Progenitor cell of endocrine pancreas (in vitro differentiated cells): Measurements from ENCODE around the gene GID8. TPM values are rescaled to one million over a fixed set of nuclear protein-coding genes. Genes with fewer than 3 reads are reported as not detected.

Experiments
- DNase-seq: peaks from one replicate; pipeline ENCODE4 v3.0.0; 2021; ENCODE audit warnings: low spot score; ENCODE audit not compliant: unreplicated experiment
- H3K27ac Mint-ChIP-seq: 2 replicates; pipeline ENCODE4 v1.8.0; 2021; ENCODE audit warnings: mild to moderate bottlenecking, moderate library complexity, mixed read lengths
- H3K27me3 Mint-ChIP-seq: 2 replicates; pipeline ENCODE4 v1.8.0; 2021; ENCODE audit warnings: mixed read lengths
- H3K36me3 Mint-ChIP-seq: 2 replicates; pipeline ENCODE4 v1.8.0; 2022; ENCODE audit warnings: mixed read lengths; ENCODE audit not compliant: insufficient read depth
- H3K4me1 Mint-ChIP-seq: 2 replicates; pipeline ENCODE4 v1.8.0; 2021; ENCODE audit warnings: low read depth, mixed read lengths
- H3K4me3 Mint-ChIP-seq: 2 replicates; pipeline ENCODE4 v1.8.0; 2021; ENCODE audit warnings: low read depth, mild to moderate bottlenecking, moderate library complexity, mixed read lengths
- H3K9me3 Mint-ChIP-seq: 2 replicates; pipeline ENCODE4 v1.8.0; 2021; ENCODE audit warnings: low read depth, mixed read lengths
- total RNA-seq: library from RNA; stranded (reverse); gene quantifications from 2 replicates; pipeline ENCODE4 v1.2.1, GENCODE V29; 2021
- TF ChIP-seq, protein P1 (sequence below): fragments of 200-600 bp; sonication (generic); IDR thresholded peaks from one replicate; pipeline ENCODE4 v1.5.0; 2021; ENCODE audit warnings: antibody characterized with exemption, mild to moderate bottlenecking; ENCODE audit not compliant: unreplicated experiment

Gene GID8
- total RNA-seq, 1 donor from 2014 or later = 66.7 TPM

DNA sequence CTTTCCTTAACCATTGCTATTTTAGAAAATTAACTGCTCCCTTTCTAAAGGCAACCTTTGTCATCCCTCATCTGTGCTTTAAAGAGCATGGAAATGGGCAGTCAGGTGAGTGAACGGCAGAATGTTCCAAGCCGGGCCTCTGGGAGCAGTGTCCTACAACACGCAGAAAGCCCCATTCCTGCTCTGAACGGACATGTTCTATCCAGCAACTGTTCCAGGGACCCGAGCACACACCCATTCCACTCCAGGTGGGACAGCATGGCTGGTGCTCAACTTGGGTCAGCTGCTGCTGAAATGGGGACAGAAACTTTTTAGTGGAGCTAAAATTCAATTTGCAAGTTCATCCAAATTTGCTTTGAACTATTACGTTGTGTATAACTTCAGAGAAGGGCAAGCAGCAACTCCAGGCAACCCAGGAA lies 38.3 kb upstream of the GID8 start:
- peaks cover 19% of the 10 kb centered on the region for H3K4me1 Mint-ChIP-seq
- H3K9me3 Mint-ChIP-seq = no peaks in the 10 kb centered on the region
- peak overlapping the region; percentile 69 for H3K27ac Mint-ChIP-seq
- no peak for DNase-seq
- H3K36me3 Mint-ChIP-seq = peaks cover 9% of the 10 kb centered on the region
- no peaks in the 10 kb centered on the region for H3K27me3 Mint-ChIP-seq
- H3K4me3 Mint-ChIP-seq = no peak overlapping the region
- TF ChIP-seq, protein P1, sequence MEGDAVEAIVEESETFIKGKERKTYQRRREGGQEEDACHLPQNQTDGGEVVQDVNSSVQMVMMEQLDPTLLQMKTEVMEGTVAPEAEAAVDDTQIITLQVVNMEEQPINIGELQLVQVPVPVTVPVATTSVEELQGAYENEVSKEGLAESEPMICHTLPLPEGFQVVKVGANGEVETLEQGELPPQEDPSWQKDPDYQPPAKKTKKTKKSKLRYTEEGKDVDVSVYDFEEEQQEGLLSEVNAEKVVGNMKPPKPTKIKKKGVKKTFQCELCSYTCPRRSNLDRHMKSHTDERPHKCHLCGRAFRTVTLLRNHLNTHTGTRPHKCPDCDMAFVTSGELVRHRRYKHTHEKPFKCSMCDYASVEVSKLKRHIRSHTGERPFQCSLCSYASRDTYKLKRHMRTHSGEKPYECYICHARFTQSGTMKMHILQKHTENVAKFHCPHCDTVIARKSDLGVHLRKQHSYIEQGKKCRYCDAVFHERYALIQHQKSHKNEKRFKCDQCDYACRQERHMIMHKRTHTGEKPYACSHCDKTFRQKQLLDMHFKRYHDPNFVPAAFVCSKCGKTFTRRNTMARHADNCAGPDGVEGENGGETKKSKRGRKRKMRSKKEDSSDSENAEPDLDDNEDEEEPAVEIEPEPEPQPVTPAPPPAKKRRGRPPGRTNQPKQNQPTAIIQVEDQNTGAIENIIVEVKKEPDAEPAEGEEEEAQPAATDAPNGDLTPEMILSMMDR = peak; percentile 13

DNA sequence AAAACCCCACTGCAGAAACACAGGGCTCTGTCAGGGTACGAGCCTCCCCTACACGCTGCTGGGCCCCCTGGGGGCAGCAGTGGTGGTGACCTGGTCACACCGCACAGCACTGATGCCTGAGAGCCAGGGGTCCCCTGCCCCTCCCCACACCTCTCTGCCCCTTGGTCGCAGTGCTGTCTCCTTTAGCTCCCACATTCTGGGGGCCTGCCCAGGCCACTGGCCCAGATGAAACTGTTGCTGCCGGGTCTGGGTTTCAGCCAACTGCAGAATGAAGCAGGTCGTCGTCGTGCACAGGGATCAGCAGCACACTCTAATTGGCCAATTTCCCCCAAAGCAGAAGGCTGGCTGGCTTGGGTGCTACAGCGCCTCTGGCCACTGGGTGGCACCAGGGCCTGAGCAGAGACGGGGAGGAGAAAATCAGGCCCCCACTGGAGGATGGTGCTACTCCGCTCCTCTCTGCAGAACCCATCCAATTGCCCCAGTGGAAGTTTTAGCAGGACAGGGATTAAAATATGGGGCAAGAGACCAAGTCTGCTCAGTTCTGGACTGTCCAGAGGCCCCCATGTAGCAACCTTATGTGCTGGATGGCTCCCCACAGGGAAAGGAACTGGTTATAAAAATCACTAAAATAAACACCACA lies 37.8 kb upstream of the GID8 start:
- DNase-seq = peak; percentile 55
- H3K36me3 Mint-ChIP-seq = peaks cover 15% of the 10 kb centered on the region
- H3K4me3 Mint-ChIP-seq = no peak overlapping the region
- no peaks in the 10 kb centered on the region for H3K9me3 Mint-ChIP-seq
- peak overlapping the region; percentile 98 for H3K27ac Mint-ChIP-seq
- TF ChIP-seq, protein P1 = peak; percentile 77
- peaks cover 19% of the 10 kb centered on the region for H3K4me1 Mint-ChIP-seq
- no peaks in the 10 kb centered on the region for H3K27me3 Mint-ChIP-seq

DNA sequence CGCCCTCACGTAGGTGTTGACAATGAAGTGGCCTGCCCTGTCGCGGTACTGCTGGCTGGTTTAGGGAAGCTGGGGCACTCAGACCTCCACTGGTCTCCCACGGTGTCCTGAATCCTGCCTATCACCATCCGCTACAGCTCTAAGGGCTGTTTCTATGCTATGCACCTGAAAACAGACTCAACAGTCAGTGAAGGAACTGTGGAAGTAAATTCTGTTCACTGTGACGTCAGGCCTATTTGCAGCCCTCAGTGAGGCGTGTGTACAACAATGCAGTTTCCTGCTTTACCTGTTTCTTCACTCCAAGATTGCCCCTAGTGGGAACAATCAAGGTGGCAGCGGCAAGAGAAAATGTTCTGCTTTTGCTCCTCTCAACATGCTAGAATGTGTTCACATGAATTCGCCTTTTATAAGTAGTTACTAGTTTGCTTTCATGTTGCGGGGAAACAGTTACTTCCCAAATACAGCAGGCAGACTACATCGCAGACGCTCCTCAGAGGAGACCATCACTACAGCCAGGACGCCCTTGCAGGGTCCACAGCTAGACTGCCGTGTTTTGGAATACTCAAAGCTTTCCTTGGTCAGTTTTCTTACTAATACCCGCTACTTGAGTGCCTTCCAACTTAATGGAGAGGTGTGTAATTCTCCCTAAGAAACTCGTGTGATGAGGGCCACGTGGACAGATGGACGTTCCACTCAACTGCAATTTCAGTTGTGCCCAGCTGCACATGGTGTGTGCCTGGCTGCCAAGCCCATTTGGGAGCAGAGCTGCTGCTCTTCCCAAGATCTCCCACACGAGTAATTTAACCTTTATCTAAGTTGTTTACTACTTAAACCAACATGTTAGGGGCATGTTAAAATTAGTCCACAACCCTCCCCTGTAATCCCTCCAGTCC lies 37.0 kb upstream of the GID8 start:
- Mint-ChIP-seq H3K27me3 (no peaks in the 10 kb centered on the region), H3K9me3 (no peaks in the 10 kb centered on the region), H3K4me3 (no peak overlapping the region), H3K36me3 (peaks cover 17% of the 10 kb centered on the region), H3K27ac (peak overlapping the region; percentile 98), H3K4me1 (peaks cover 16% of the 10 kb centered on the region)
- TF ChIP-seq, protein P1 = no peak
- no peak for DNase-seq

DNA sequence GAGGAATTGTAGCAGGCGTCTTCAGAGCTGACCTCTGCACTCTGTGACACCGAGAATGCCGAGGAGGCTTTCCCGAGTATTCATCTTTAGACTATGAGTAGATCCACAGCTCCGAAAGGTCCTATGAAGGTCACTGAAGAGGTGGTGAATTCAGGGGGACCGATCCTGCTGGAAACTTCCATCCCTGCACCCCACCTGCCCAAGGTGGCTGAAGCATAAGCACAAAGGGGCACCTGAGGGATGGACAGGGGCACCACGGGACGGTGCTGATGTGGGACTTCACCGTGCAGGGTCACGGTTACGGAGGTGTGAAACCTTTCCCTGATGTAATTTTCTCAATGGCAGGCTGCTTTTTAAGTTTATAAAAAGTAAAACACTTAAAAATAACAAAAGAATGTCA lies 36.1 kb upstream of the GID8 start:
- DNase-seq = no peak
- Mint-ChIP-seq H3K27me3 (no peaks in the 10 kb centered on the region), H3K9me3 (no peaks in the 10 kb centered on the region), H3K4me3 (no peak overlapping the region), H3K36me3 (peaks cover 26% of the 10 kb centered on the region), H3K4me1 (peaks cover 16% of the 10 kb centered on the region), H3K27ac (peak overlapping the region; percentile 98)
- TF ChIP-seq, protein P1 = no peak

DNA sequence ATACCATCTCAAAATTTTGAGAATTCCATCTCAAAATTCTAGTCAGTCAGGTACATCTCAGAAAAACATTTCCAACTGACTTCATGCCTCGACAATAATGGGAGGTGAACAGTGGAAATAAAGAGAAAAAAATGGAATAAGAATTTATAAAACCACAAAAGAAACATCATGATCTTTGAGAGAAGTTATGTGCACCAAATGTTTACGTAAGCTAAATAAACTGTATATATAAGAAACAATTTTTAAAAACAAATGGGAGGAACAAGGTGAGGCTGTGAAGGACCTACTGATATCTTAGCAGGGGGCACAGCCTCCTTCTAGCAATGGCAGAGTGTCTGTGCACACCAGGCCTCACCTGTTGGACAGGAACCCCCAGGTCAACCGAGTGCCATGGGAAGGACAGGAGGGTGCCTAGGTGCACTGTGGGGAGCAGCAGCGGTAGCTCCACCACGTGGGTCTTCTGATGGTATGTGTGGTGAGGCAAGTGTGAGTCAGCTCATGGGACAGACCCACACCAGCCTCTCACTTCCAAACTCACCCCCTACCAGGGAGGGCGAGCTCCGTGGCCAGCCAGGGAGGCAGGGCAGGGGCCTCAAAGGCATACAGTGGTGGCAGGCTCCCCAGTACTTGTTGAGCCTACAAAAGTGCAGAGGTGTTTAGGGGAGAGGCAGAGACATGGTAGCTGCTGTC lies 34.9 kb upstream of the GID8 start:
- peaks cover 16% of the 10 kb centered on the region for H3K4me1 Mint-ChIP-seq
- peaks cover 31% of the 10 kb centered on the region for H3K36me3 Mint-ChIP-seq

More for the DNA sequence above, 34.9 kb upstream of the GID8 start:
- Mint-ChIP-seq H3K4me3 (no peak overlapping the region), H3K9me3 (no peaks in the 10 kb centered on the region), H3K27me3 (no peaks in the 10 kb centered on the region), H3K27ac (no peak overlapping the region)
- no peak for DNase-seq
- TF ChIP-seq, protein P1 = no peak
